HFF-Myc (cell line): ENCODE results near the gene PNPLA7.

Experiments used
- DNase-seq: peaks from one replicate; pipeline ENCODE4 v3.0.0-alpha.2; 2011; ENCODE audit warnings: low read depth; ENCODE audit errors: extremely low read depth
- H3K4me3 ChIP-seq: replicated peaks from 2 replicates; pipeline ENCODE4 v1.5.1; 2011; ENCODE audit warnings: low read depth, mild to moderate bottlenecking, control low read depth, low read length
- CTCF ChIP-seq: IDR thresholded peaks from 2 replicates; pipeline ENCODE4 v1.5.1; 2012; ENCODE audit warnings: mild to moderate bottlenecking, low read depth, low read length, control low read depth; ENCODE audit errors: missing control alignments

PNPLA7 gene

GRCh38 chr9:137429974-137430722, 120.1 kb downstream of the PNPLA7 start:
- no peak for DNase-seq
- no peak overlapping the region for H3K4me3 ChIP-seq
- no peak for TF ChIP-seq CTCF

GRCh38 chr9:137429546-137429890, 120.7 kb downstream of the PNPLA7 start:
- TF ChIP-seq CTCF: no peak
- no peak overlapping the region for H3K4me3 ChIP-seq
- no peak for DNase-seq

DNA sequence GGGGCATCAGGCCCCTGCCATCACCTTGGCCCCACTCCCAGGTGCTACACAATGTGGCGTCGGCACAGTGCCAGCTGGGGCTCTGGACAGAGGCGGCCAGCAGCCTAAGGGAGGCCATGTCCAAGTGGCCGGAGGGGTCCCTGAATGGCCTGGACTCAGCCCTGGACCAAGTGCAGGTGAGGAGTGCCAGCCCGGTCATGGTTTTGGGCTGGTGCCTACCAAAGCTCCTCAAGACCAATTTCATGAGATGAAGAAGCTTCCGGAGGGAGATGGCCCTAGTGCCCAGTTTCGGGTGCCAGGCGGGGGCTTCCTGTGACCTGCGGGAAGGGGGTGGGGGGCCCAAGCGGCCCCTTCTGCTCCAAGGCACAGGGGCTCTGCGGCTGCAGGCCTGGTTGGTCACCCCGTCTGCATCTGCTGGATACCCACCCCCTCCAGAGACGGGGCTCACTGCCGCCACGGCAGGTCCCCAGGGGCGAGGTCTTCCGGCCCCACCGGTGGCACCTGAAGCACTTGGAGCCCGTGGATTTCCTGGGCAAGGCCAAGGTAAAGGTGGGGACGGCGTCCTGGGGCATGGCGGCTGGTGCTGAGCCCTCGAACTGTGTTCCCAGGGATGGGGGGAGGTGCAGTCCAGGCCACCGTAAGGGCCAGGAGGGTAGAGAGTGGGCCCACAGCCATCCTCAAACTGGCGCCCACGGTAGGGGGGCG, 121.2 kb downstream of the PNPLA7 start:
- H3K4me3 ChIP-seq: no peak overlapping the region
- DNase-seq: no peak
- TF ChIP-seq CTCF: no peak

DNA sequence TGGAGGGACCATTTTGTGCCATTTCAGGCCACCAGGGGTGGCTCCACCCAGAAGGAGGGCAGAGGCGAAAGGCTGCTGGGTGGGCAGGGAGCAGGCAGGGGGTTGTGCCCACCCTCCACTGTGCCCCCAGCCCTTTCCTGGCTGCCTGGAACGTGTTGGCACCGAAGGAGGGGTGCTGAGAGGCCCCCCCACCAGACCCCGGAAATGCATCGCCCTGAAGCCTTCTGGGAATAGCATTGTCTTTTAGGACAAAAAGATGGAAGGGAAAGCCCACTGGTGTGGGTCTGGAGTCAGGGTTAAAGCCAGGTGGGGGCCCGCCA, 121.9 kb downstream of the PNPLA7 start:
- no peak for DNase-seq
- no peak overlapping the region for H3K4me3 ChIP-seq
- no peak for TF ChIP-seq CTCF

GRCh38 chr9:137427454-137428310, 122.5 kb downstream of the PNPLA7 start:
- TF ChIP-seq CTCF: no peak
- no peak overlapping the region for H3K4me3 ChIP-seq
- no peak for DNase-seq

GRCh38 chr9:137426018-137426681, 124.1 kb downstream of the PNPLA7 start:
- TF ChIP-seq CTCF: no peak
- no peak overlapping the region for H3K4me3 ChIP-seq

More at GRCh38 chr9:137426018-137426681, 124.1 kb downstream of the PNPLA7 start:
- DNase-seq: no peak
